RWPE1 (cell line): ENCODE measurements around the gene C9orf40.
A peak's percentile ranks its signal among the peaks of the same experiment; 100 is the strongest.

Experiments used
- CTCF ChIA-PET: fragments of 350-600 bp; sonication (Branson Sonifier 250); formaldehyde crosslinking; extraction: SDS; loops from one replicate; lab custom pipeline; 2021; lab: Yijun Ruan, JAX
- POLR2A ChIA-PET: fragments of 400-600 bp; formaldehyde crosslinking; extraction: SDS; loops from one replicate; lab custom pipeline; 2020; ENCODE audit warnings: antibody characterized with exemption; ENCODE audit not compliant: low non-redundant PET; lab: Yijun Ruan, JAX
- DNase-seq: peaks from one replicate; pipeline ENCODE4 v3.0.0; 2012; ENCODE audit warnings: low spot score
- H3K27ac ChIP-seq: fragments of 450-650 bp; 2 replicates; pipeline ENCODE4 v1.5.1; 2017
- TF ChIP-seq, protein P1 (sequence below): fragments of 450-650 bp; conservative IDR thresholded peaks from 2 replicates; pipeline ENCODE4 v1.5.1; 2017; ENCODE audit warnings: low read depth, mild to moderate bottlenecking

Gene C9orf40

DNA sequence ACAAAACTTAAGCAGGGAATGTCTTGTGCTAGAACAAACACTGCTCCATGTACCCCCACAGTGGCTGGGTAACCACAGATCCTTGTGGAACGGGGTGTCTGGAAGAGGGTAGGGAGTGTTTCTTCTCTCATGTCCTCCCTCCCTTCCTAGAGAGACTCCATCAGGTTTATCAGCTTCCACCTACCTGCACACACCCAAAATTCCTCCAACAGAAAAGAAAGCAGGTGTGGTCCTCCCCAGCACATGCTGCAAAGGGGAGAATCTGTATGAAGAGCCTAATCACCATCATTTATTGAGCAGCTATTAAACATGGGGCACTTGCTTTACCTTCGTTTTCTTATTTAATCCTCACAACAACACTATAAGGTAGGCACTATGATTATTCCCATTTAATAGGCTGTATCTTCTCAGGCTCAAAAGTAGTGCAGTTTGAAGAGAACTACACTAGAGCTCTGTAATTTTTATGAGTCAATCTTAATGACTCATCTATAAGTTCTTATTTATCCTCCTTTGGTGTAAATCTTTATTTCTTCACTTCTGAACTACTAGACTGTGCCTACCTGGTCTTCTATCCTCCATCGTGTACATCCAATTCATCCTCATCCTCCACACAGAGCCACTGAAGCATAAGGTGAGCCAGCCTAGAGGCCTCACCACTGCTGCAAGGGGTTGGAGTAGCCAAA is 31.6 kb downstream of the C9orf40 start:
- ChIA-PET POLR2A (no interaction called here), CTCF (interaction anchor here (0.6 to 1.5 kb wide), 4 partner anchors 11 to 1243 kb away, joined by 3 to 5 read pairs (median 4); no protein-coding TSS in a partner anchor)
- peak; percentile 34 for DNase-seq
- no peak overlapping the region for H3K27ac ChIP-seq
- TF ChIP-seq, protein P1, sequence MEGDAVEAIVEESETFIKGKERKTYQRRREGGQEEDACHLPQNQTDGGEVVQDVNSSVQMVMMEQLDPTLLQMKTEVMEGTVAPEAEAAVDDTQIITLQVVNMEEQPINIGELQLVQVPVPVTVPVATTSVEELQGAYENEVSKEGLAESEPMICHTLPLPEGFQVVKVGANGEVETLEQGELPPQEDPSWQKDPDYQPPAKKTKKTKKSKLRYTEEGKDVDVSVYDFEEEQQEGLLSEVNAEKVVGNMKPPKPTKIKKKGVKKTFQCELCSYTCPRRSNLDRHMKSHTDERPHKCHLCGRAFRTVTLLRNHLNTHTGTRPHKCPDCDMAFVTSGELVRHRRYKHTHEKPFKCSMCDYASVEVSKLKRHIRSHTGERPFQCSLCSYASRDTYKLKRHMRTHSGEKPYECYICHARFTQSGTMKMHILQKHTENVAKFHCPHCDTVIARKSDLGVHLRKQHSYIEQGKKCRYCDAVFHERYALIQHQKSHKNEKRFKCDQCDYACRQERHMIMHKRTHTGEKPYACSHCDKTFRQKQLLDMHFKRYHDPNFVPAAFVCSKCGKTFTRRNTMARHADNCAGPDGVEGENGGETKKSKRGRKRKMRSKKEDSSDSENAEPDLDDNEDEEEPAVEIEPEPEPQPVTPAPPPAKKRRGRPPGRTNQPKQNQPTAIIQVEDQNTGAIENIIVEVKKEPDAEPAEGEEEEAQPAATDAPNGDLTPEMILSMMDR, result no peak

GRCh38 chr9:74910036-74910435 is 42.7 kb downstream of the C9orf40 start:
- CTCF ChIA-PET, result interaction anchor here (0.9 kb wide), 1 partner anchor 11 kb away, joined by 5 read pairs; no protein-coding TSS in a partner anchor
- H3K27ac ChIP-seq, result no peak overlapping the region
- POLR2A ChIA-PET, result no interaction called here
- no peak for DNase-seq
- TF ChIP-seq, protein P1, result no peak

GRCh38 chr9:74908665-74909064 is 44.0 kb downstream of the C9orf40 start:
- ChIA-PET POLR2A (no interaction called here), CTCF (no interaction called here)
- TF ChIP-seq, protein P1, result no peak
- DNase-seq, result no peak
- no peak overlapping the region for H3K27ac ChIP-seq

GRCh38 chr9:74907085-74907484 is 45.6 kb downstream of the C9orf40 start:
- TF ChIP-seq, protein P1, result no peak
- ChIA-PET CTCF (interaction anchor here (0.6 kb wide), 1 partner anchor 308 kb away, joined by 3 read pairs; no protein-coding TSS in a partner anchor), POLR2A (no interaction called here)
- H3K27ac ChIP-seq, result no peak overlapping the region
- DNase-seq, result no peak

- ChIA-PET CTCF (no interaction called here), POLR2A (no interaction called here)
- no peak for DNase-seq
- TF ChIP-seq, protein P1, result no peak
- no peak overlapping the region for H3K27ac ChIP-seq
These were observed 51.7 kb downstream of the C9orf40 start for GRCh38 chr9:74901001-74901400.
